ENCODE results near the gene ATP9A. TPM values are rescaled to one million over a fixed set of nuclear protein-coding genes. Genes with fewer than 3 reads are reported as not detected.

Gene ATP9A
- total and polyA plus RNA-seq, 2 donors (not counting 1 experiment from before 2014, with no cell fraction given): 23.3 to 96.3 TPM

DNA sequence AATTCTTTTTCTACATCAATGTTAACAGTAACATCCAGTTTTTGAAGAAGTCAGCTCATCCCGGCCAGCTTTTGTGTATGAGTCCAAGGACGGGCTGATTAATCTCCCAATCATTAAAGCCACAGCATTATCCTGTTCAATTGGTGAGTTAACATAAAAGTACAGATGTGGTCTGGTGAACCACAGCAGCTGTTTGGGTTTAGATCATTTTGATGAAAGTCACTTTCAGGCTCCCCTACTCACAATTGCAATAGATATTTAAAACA lies 156.6 kb downstream of the ATP9A start:
- Histone ChIP-seq H3K27ac (ENCODE audit: insufficient read depth, low read length) (no peak overlapping the region), H3K79me2 (ENCODE audit: control insufficient read depth, insufficient read depth, low read length) (no peaks in the 10 kb centered on the region), H3K27me3 (ENCODE audit: control insufficient read depth, insufficient read depth, low read length) (no peaks in the 10 kb centered on the region), H3K9ac (ENCODE audit: insufficient read depth, low read length) (no peak overlapping the region), H3K4me1 (ENCODE audit: control insufficient read depth, extremely low read depth, insufficient read depth, low read length) (no peaks in the 10 kb centered on the region), H4K20me1 (ENCODE audit: control insufficient read depth, extremely low read depth, insufficient read depth, low read length) (peaks cover 1% of the 10 kb centered on the region), H2AFZ (ENCODE audit: low read length) (no peak overlapping the region), H3K9me3 (ENCODE audit: control insufficient read depth, insufficient read depth, low read depth, low read length) (no peaks in the 10 kb centered on the region), H3K36me3 (ENCODE audit: control insufficient read depth, insufficient read depth, low read length) (no peaks in the 10 kb centered on the region), H3K4me2 (ENCODE audit: extremely low read depth, insufficient read depth, low read length) (no peak overlapping the region), H3K4me3 (replicated peaks in 1 of 4; ENCODE audit: control extremely low read depth in 1 of 4, insufficient read depth in 1 of 4, low read depth in 3 of 4, low read length in 4 of 4) (no peak overlapping the region)
- DNase-seq (ENCODE audit: low read depth in 2 of 2): peak in 1 of 2 donors; percentile 15
- TF ChIP-seq, protein P1, sequence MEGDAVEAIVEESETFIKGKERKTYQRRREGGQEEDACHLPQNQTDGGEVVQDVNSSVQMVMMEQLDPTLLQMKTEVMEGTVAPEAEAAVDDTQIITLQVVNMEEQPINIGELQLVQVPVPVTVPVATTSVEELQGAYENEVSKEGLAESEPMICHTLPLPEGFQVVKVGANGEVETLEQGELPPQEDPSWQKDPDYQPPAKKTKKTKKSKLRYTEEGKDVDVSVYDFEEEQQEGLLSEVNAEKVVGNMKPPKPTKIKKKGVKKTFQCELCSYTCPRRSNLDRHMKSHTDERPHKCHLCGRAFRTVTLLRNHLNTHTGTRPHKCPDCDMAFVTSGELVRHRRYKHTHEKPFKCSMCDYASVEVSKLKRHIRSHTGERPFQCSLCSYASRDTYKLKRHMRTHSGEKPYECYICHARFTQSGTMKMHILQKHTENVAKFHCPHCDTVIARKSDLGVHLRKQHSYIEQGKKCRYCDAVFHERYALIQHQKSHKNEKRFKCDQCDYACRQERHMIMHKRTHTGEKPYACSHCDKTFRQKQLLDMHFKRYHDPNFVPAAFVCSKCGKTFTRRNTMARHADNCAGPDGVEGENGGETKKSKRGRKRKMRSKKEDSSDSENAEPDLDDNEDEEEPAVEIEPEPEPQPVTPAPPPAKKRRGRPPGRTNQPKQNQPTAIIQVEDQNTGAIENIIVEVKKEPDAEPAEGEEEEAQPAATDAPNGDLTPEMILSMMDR (conservative IDR thresholded peaks at IDR 0.05 in 1 of 2, IDR thresholded peaks at IDR 0.05 in 1 of 2; ENCODE audit: low read depth in 1 of 2, low read length in 2 of 2): no peak
- TF ChIP-seq EZH2 (IDR thresholded peaks at IDR 0.05; ENCODE audit: low read length, missing control alignments): no peak

DNA sequence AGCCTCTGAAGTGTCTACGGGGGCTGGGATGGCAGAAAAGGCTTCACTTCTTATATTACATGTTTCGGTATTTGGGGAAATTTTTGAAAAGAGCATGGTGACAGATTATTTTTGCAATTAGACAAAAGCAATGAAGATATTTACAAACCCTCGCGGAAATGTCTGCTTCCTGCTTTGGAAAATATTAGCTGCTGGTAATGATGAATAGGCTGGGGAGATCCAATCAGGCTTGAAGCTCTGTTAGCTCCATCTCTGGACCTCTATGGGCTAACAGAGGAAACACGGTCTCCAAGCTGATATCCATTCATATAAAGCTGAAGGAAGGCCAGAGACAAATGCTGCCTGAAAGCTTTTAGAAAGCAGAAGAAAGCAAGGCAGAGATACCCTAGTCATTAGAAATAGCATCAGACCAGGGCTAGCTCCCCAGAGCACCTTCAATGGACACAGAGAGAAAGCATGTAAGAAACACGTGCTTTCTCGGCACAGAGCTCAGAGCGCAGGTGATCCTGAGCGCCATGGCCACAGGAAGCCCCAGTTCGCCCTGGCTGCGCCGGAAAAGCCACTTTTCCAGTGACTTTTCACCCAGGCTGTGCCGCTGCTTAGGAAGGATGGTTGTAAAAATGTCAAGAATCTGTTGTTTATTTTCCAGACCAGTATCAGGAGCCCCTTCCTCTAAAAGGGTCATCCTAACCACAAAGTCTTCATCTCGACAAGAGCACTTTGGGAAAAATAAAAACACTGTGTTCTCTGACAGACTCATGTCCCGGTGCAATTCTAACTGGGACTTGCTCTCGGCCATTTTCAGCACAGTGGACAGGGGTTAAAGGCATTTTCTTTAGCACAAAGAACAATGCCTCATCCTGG lies 157.2 kb downstream of the ATP9A start:
- no peak for TF ChIP-seq EZH2 (IDR thresholded peaks at IDR 0.05; ENCODE audit: low read length, missing control alignments)
- TF ChIP-seq, protein P1 (conservative IDR thresholded peaks at IDR 0.05 in 1 of 2, IDR thresholded peaks at IDR 0.05 in 1 of 2; ENCODE audit: low read depth in 1 of 2, low read length in 2 of 2): no peak
- Histone ChIP-seq H2AFZ (ENCODE audit: low read length) (no peak overlapping the region), H4K20me1 (ENCODE audit: control insufficient read depth, extremely low read depth, insufficient read depth, low read length) (peaks cover 1% of the 10 kb centered on the region), H3K27me3 (ENCODE audit: control insufficient read depth, insufficient read depth, low read length) (no peaks in the 10 kb centered on the region), H3K9ac (ENCODE audit: insufficient read depth, low read length) (no peak overlapping the region), H3K27ac (ENCODE audit: insufficient read depth, low read length) (no peak overlapping the region), H3K36me3 (ENCODE audit: control insufficient read depth, insufficient read depth, low read length) (no peaks in the 10 kb centered on the region), H3K4me1 (ENCODE audit: control insufficient read depth, extremely low read depth, insufficient read depth, low read length) (no peaks in the 10 kb centered on the region), H3K4me3 (replicated peaks in 1 of 4; ENCODE audit: control extremely low read depth in 1 of 4, insufficient read depth in 1 of 4, low read depth in 3 of 4, low read length in 4 of 4) (no peak overlapping the region), H3K79me2 (ENCODE audit: control insufficient read depth, insufficient read depth, low read length) (no peaks in the 10 kb centered on the region), H3K9me3 (ENCODE audit: control insufficient read depth, insufficient read depth, low read depth, low read length) (no peaks in the 10 kb centered on the region), H3K4me2 (ENCODE audit: extremely low read depth, insufficient read depth, low read length) (no peak overlapping the region)
- no peak for DNase-seq (ENCODE audit: low read depth in 2 of 2)

DNA sequence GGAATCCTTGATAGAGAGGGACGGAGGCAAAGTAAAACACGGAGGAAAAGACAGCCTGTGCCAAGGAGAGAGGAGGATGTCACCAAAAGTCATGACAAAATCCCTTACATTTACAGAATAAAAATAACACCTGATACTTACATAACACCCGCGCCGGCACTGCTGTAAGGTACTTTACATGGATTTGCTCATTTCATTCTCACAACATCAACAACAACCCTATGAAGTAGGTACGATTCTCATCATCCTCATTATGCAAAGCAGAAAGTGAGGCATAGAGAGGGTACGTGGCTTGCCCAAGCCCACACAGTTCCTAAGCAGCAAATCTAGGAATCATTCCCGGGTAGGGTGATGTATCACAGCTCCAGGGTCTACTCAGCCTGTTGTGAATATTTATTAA lies 158.1 kb downstream of the ATP9A start:
- Histone ChIP-seq H3K4me3 (replicated peaks in 1 of 4; ENCODE audit: control extremely low read depth in 1 of 4, insufficient read depth in 1 of 4, low read depth in 3 of 4, low read length in 4 of 4) (no peak overlapping the region), H4K20me1 (ENCODE audit: control insufficient read depth, extremely low read depth, insufficient read depth, low read length) (peaks cover 1% of the 10 kb centered on the region), H3K4me2 (ENCODE audit: extremely low read depth, insufficient read depth, low read length) (no peak overlapping the region), H3K9ac (ENCODE audit: insufficient read depth, low read length) (no peak overlapping the region), H3K4me1 (ENCODE audit: control insufficient read depth, extremely low read depth, insufficient read depth, low read length) (no peaks in the 10 kb centered on the region), H3K27ac (ENCODE audit: insufficient read depth, low read length) (no peak overlapping the region), H2AFZ (ENCODE audit: low read length) (no peak overlapping the region), H3K27me3 (ENCODE audit: control insufficient read depth, insufficient read depth, low read length) (no peaks in the 10 kb centered on the region), H3K36me3 (ENCODE audit: control insufficient read depth, insufficient read depth, low read length) (no peaks in the 10 kb centered on the region), H3K79me2 (ENCODE audit: control insufficient read depth, insufficient read depth, low read length) (no peaks in the 10 kb centered on the region), H3K9me3 (ENCODE audit: control insufficient read depth, insufficient read depth, low read depth, low read length) (no peaks in the 10 kb centered on the region)
- no peak for TF ChIP-seq EZH2 (IDR thresholded peaks at IDR 0.05; ENCODE audit: low read length, missing control alignments)
- TF ChIP-seq, protein P1 (conservative IDR thresholded peaks at IDR 0.05 in 1 of 2, IDR thresholded peaks at IDR 0.05 in 1 of 2; ENCODE audit: low read depth in 1 of 2, low read length in 2 of 2): no peak
- no peak for DNase-seq (ENCODE audit: low read depth in 2 of 2)
